ENCODE results near the gene RNASE8. TPM values are rescaled to one million over a fixed set of nuclear protein-coding genes. Genes with fewer than 3 reads are reported as not detected.

Gene RNASE8
- total RNA-seq, 1 experiment from 2014 or later = not detected

GRCh38 chr14:21105095-21105494 lies 47.5 kb downstream of the RNASE8 start:
- no peak for DNase-seq (ENCODE audit: low read depth)

DNA sequence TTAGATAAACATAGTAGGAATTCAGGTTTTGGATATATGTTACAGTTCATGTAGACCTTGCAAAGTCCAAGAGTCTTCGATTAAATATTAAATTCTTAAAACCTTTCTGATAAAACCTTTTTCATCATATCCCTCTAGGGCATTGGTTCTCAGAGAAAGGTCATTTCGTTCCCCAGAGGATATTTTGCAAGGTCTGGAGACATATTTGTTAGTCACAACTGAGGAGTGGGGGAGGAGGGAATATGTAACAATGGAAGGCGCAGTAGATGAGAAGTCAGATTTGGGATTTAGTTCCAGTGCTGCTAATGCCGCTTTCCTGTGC lies 48.5 kb downstream of the RNASE8 start:
- DNase-seq (ENCODE audit: low read depth) = no peak

- DNase-seq (ENCODE audit: low read depth) = peak; percentile 77
Measured at GRCh38 chr14:21106498-21107282, 49.1 kb downstream of the RNASE8 start.

DNA sequence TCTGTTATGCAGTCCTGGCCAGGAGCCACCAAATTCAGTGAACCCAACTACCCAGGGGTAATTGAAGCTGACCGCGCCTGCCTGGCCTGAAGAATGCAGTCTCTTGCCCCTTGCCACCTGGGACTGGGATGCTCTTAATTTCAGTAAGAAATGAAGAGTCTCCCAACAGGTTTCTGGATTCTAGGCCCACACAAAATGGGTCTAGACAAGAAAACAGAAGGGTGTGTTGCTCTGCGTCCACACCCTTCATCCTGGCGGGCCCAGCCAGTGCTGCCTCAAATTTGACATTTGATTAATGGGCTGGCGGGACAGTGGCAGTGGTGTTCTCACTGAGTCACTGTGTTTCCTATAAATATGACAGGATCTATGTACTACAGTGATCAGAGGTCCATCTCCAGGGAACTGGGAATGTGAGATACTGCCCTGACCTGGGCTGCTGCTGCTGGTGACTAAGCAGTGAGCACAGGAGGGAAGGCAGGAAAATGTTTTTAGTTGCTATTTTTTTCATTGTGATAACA lies 49.7 kb downstream of the RNASE8 start:
- peak; percentile 57 for DNase-seq (ENCODE audit: low read depth)

Other genes starting within 250 kb of the RNASE8 start
- not detected in 2 replicates for gene RNASE3, start 166.4 kb upstream of the RNASE8 start, total RNA-seq (2014; rRNA removed; shearing (Covaris generic))
- not detected in 2 replicates for gene RNASE2, start 102.3 kb upstream of the RNASE8 start, total RNA-seq (2014; rRNA removed; shearing (Covaris generic))
- 57.7 and 66.9 TPM in 2 replicates for gene METTL17, start 67.8 kb upstream of the RNASE8 start, total RNA-seq (2014; rRNA removed; shearing (Covaris generic))
- gene SLC39A2, start 58.5 kb upstream of the RNASE8 start, total RNA-seq (2014; rRNA removed; shearing (Covaris generic)) = 1.2 TPM in 1 of 2 replicates, not detected in the other
- 0.94 and 2.2 TPM in 2 replicates for gene NDRG2, start 32.8 kb upstream of the RNASE8 start, total RNA-seq (2014; rRNA removed; shearing (Covaris generic))
- not detected in 2 replicates for gene TPPP2, start 27.6 kb upstream of the RNASE8 start, total RNA-seq (2014; rRNA removed; shearing (Covaris generic))
- not detected in 2 replicates for gene RNASE13, start 23.0 kb upstream of the RNASE8 start, total RNA-seq (2014; rRNA removed; shearing (Covaris generic))
- gene RNASE7, start 15.5 kb upstream of the RNASE8 start, total RNA-seq (2014; rRNA removed; shearing (Covaris generic)) = not detected in 2 replicates
- 12.0 and 24.8 TPM in 2 replicates for gene ARHGEF40, start 12.5 kb downstream of the RNASE8 start, total RNA-seq (2014; rRNA removed; shearing (Covaris generic))
- gene ZNF219, start 40.8 kb downstream of the RNASE8 start, total RNA-seq (2014; rRNA removed; shearing (Covaris generic)) = 5.3 and 12.1 TPM in 2 replicates
- not detected in 2 replicates for gene TMEM253, start 43.2 kb downstream of the RNASE8 start, total RNA-seq (2014; rRNA removed; shearing (Covaris generic))
- gene OR5AU1, start 98.2 kb downstream of the RNASE8 start, total RNA-seq (2014; rRNA removed; shearing (Covaris generic)) = not detected in 2 replicates
- gene HNRNPC, start 211.6 kb downstream of the RNASE8 start, total RNA-seq (2014; rRNA removed; shearing (Covaris generic)) = 821 and 1,019 TPM in 2 replicates
- not detected in 2 replicates for gene RPGRIP1, start 222.3 kb downstream of the RNASE8 start, total RNA-seq (2014; rRNA removed; shearing (Covaris generic))

Data from M059J (cell line).